ENCODE results near the gene LMNTD2. TPM values are rescaled to one million over a fixed set of nuclear protein-coding genes. Genes with fewer than 3 reads are reported as not detected.

LMNTD2 gene
- total RNA-seq, 2 donors from 2014 or later: 8.5 to 13.3 TPM

DNA sequence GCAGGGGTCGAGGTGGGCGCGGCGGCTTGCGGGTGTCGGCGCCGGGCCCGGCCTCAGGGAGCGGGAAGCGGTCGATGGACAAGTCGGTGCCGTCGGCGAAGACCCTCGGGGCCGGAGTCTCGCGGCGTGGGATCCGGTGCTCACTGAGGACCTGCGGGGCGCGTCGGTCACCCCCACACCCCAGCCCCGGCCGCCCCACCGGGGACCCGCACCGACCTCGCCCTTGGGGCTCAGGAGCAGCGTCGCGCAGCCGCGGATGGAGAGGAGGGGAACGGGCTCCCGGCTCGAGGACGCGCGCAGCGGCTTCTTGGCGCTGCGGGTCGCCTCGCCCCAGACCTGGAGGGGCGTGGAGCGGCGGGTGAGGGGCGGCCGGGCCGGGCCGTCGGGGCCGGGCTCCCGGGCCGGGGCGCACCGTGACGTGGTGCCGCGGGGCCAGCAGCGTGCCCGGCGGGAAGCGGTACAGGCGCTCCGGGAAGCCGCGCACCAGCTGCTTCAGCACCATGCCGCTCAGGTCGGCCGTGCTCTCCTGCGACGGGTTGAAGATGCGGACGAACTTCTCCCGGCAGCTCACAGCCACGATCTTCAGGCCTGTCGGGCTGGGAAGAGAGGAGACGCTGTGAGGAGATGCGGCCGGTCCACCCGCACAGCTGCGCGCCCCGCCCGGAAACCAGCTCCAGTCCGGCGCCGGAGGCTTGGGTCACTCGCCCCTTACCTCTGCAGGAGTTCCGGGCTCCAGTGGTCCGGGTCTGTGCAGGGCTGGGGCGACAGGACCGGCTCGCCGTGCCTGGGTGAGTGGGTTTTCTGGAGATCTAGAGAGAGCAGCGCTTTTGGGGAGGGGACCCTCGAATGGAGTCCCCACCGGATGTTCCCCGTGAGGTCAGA is 4.5 kb downstream of the LMNTD2 start:
- no peak overlapping the region for H3K27ac Mint-ChIP-seq
- DNase-seq: peak; percentile 77
- Histone ChIP-seq H3K9me3 (ENCODE audit: control insufficient read depth, low read length) (no peaks in the 10 kb centered on the region), H3K9ac (ENCODE audit: extremely low read depth, low read length, poor library complexity, severe bottlenecking) (no peak overlapping the region), H3K36me3 (ENCODE audit: control insufficient read depth, insufficient read depth, low read length) (no peaks in the 10 kb centered on the region), H3K4me1 (ENCODE audit: control insufficient read depth, insufficient read depth, low read length) (peaks cover 3% of the 10 kb centered on the region), H3K27ac (ENCODE audit: low read depth, low read length) (no peak overlapping the region), H3K27me3 (ENCODE audit: control insufficient read depth, insufficient read depth, low read length, poor library complexity, severe bottlenecking) (peaks cover 32% of the 10 kb centered on the region), H3K4me3 (ENCODE audit: low read length) (peak overlapping the region; percentile 62)
- H3K4me1 Mint-ChIP-seq: peaks cover 4% of the 10 kb centered on the region
- WGBS, 2 experiments (ENCODE audit: insufficient coverage in 1 of 2, insufficient read length in 1 of 2): 11 to 13% methylated on average over 59 to 104 of the region's 104 CpGs
- TF ChIP-seq, protein P1, sequence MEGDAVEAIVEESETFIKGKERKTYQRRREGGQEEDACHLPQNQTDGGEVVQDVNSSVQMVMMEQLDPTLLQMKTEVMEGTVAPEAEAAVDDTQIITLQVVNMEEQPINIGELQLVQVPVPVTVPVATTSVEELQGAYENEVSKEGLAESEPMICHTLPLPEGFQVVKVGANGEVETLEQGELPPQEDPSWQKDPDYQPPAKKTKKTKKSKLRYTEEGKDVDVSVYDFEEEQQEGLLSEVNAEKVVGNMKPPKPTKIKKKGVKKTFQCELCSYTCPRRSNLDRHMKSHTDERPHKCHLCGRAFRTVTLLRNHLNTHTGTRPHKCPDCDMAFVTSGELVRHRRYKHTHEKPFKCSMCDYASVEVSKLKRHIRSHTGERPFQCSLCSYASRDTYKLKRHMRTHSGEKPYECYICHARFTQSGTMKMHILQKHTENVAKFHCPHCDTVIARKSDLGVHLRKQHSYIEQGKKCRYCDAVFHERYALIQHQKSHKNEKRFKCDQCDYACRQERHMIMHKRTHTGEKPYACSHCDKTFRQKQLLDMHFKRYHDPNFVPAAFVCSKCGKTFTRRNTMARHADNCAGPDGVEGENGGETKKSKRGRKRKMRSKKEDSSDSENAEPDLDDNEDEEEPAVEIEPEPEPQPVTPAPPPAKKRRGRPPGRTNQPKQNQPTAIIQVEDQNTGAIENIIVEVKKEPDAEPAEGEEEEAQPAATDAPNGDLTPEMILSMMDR (conservative IDR thresholded peaks at IDR 0.05): no peak
- H3K4me3 Mint-ChIP-seq: peak overlapping the region; percentile 54
- peaks cover 31% of the 10 kb centered on the region for H3K27me3 Mint-ChIP-seq (ENCODE audit: insufficient read depth)
- H3K36me3 Mint-ChIP-seq (ENCODE audit: low read depth): peaks cover 3% of the 10 kb centered on the region
- no peaks in the 10 kb centered on the region for H3K9me3 Mint-ChIP-seq

DNA sequence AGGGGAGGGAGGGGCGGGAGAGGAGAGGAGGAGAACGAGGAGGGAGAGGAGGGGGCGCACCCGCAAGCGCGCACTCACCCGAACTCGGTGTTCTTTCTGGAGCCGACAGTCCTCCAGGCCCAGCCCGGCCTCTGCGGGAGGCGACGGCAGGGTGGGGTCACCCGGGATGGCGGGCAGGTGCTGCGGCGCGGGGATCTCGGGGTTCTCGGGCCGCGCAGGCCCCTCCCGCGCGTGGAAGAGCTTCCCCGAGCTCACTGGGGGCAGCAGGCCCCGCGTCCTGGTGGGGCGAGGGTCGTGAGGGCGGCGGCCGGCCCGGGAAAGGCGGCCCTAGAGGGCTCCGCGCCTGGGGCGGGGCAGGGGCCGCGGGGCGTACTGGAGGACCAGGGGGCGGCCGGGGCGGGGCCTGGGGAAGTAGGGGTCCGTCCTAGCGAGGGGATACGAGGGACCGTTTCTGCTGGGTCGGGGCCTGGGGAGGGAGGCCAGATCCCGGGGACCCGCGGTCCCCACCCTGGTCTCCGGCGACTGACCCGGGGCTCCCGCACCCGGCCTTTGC is 5.2 kb downstream of the LMNTD2 start:
- H3K4me3 Mint-ChIP-seq: peak overlapping the region; percentile 54
- peaks cover 31% of the 10 kb centered on the region for H3K27me3 Mint-ChIP-seq (ENCODE audit: insufficient read depth)
- TF ChIP-seq, protein P1 (conservative IDR thresholded peaks at IDR 0.05): no peak
- H3K27me3 ChIP-seq (ENCODE audit: control insufficient read depth, insufficient read depth, low read length, poor library complexity, severe bottlenecking): peaks cover 32% of the 10 kb centered on the region
- H3K36me3 ChIP-seq (ENCODE audit: control insufficient read depth, insufficient read depth, low read length): no peaks in the 10 kb centered on the region
- peaks cover 4% of the 10 kb centered on the region for H3K4me1 Mint-ChIP-seq
- 1% methylated on average over 26 to 56 of the region's 57 CpGs for WGBS, 2 experiments (ENCODE audit: insufficient coverage in 1 of 2, insufficient read length in 1 of 2)
- no peak overlapping the region for H3K27ac ChIP-seq (ENCODE audit: low read depth, low read length)
- DNase-seq: no peak
- H3K9ac ChIP-seq (ENCODE audit: extremely low read depth, low read length, poor library complexity, severe bottlenecking): no peak overlapping the region
- H3K36me3 Mint-ChIP-seq (ENCODE audit: low read depth): peaks cover 5% of the 10 kb centered on the region
- peaks cover 3% of the 10 kb centered on the region for H3K4me1 ChIP-seq (ENCODE audit: control insufficient read depth, insufficient read depth, low read length)
- peak overlapping the region; percentile 60 for H3K4me3 ChIP-seq (ENCODE audit: low read length)
- no peak overlapping the region for H3K27ac Mint-ChIP-seq
- H3K9me3 ChIP-seq (ENCODE audit: control insufficient read depth, low read length): no peaks in the 10 kb centered on the region
- no peaks in the 10 kb centered on the region for H3K9me3 Mint-ChIP-seq

DNA sequence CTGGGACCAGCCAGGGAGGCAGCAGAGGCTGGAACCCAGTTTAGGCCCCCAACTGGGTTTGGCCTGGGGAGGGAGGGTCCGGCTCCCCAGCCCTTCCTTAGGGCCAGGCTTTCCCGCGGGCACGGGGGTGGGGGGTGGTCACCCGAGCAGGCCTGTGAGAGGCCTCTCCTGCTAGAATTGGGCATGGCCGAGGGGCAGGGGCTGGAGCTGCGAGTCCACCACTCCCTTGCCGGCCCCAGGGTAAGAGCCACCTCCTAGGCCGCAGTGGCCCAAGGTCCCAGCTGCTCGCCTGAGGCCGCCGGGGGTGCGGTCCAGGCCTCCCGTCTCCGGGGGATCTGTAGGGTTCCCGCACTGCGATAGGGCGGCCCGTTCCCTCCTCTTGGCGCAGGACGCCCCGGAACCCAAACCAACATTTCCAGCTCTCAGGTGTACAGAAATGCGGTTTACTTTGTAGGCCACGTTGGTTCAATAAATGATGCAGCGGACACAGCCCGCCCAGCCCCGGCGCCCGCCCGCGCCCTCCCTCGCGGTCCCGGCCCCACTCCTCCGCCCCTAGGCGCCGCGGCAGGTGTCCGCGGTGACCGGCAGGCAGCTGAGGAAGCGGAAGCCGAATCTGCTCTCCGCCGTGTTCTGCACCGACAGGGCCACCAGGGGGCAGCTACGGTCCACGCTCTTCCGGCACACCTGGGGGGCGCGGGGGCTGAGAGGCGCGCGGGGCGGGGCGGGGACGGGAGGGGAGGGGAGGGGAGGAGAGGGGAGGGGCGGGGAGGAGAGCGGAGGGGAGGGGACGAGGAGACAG is 5.9 kb downstream of the LMNTD2 start:
- TF ChIP-seq, protein P1 (conservative IDR thresholded peaks at IDR 0.05): peak; percentile 77
- H3K9ac ChIP-seq (ENCODE audit: extremely low read depth, low read length, poor library complexity, severe bottlenecking): no peak overlapping the region
- H3K27ac ChIP-seq (ENCODE audit: low read depth, low read length): no peak overlapping the region
- Mint-ChIP-seq H3K4me1 (no peaks in the 10 kb centered on the region), H3K9me3 (no peaks in the 10 kb centered on the region), H3K27ac (no peak overlapping the region), H3K27me3 (ENCODE audit: insufficient read depth) (peaks cover 31% of the 10 kb centered on the region), H3K36me3 (ENCODE audit: low read depth) (peaks cover 5% of the 10 kb centered on the region), H3K4me3 (peak overlapping the region; percentile 54)
- H3K27me3 ChIP-seq (ENCODE audit: control insufficient read depth, insufficient read depth, low read length, poor library complexity, severe bottlenecking): peaks cover 32% of the 10 kb centered on the region
- H3K9me3 ChIP-seq (ENCODE audit: control insufficient read depth, low read length): no peaks in the 10 kb centered on the region
- H3K4me3 ChIP-seq (ENCODE audit: low read length): no peak overlapping the region
- no peaks in the 10 kb centered on the region for H3K4me1 ChIP-seq (ENCODE audit: control insufficient read depth, insufficient read depth, low read length)
- no peaks in the 10 kb centered on the region for H3K36me3 ChIP-seq (ENCODE audit: control insufficient read depth, insufficient read depth, low read length)
- peak; percentile 93 for DNase-seq
- WGBS, 2 experiments (ENCODE audit: insufficient coverage in 1 of 2, insufficient read length in 1 of 2): 25 to 31% methylated on average over 30 to 43 of the region's 60 CpGs

Data from endodermal cell (in vitro differentiated cells).